GM08714 (cell line): ENCODE results near the gene GAREM1.

Source experiments
- H3K4me3 ChIP-seq: fragments of 200-500 bp; sonication (Bioruptor generic); 2 replicates; pipeline ENCODE4 v1.5.1; 2014; ENCODE audit warnings: mild to moderate bottlenecking, low read length, inconsistent platforms
- ZNF274 ChIP-seq: IDR thresholded peaks from 2 replicates; pipeline ENCODE4 v1.6.1; 2012; ENCODE audit warnings: mild to moderate bottlenecking, low read depth, low read length

Gene GAREM1

DNA sequence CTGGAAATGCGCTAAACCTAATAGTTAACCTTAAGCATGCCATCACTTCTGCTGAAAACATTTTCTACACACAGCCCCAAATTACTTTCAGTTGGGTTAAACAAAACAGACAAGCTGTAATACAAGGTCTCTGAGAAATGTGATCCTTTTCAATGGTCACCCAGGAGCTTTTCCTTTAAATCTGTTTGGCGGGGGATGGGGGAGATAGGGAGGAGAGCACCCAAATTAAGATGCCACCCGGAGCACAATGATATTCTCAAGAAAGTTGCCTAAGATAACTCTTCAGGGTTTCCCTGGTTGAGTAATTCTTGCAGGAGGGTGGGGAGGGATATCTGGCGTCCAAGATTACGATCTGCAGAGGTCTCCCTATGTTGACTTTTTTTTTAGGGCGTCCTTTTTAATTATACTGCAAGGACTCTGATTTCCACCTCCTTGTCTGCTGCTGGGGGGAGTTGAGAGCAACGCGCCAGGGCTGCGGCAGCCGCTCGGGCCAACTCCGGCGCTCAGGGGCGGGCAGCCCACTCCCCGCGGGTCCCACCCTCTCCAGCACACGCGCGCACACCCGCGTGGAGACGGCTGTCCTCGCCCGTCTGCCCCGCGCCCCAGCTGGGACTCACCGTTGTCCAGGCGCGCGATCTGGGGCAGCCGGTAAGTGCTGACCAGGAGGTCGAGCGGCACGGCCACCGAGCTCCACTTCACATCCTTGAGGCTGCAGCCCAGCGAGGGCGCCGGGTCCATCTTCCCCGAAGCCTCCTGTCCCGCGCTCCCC lies 807 bp downstream of the GAREM1 start:
- peak overlapping the region; percentile 70 for H3K4me3 ChIP-seq
- TF ChIP-seq ZNF274, result no peak

DNA sequence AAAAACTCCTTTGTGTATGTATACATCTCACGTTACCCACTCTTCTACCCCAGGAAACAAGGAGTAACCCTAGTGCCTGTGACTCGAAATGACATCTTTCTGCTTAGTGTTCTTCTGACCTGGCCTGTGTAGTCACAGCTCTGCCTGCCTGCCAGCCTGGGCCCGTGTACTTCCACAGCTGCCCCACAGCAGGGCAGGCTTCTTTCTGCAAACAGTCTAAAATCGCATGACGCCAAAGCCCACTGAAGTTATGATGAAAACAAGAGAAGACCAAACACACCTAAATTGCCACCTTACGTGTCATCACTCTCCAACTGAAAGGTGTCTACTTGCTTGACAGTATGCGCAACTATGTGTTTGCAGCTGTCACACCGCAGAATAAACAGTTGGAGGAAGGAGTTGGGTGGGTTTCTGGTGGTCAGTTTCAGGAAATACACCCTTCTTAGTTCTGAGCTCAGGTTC lies 1.5 kb downstream of the GAREM1 start:
- H3K4me3 ChIP-seq, result no peak overlapping the region; the same call in 1 of the 2 replicates
- TF ChIP-seq ZNF274, result no peak

DNA sequence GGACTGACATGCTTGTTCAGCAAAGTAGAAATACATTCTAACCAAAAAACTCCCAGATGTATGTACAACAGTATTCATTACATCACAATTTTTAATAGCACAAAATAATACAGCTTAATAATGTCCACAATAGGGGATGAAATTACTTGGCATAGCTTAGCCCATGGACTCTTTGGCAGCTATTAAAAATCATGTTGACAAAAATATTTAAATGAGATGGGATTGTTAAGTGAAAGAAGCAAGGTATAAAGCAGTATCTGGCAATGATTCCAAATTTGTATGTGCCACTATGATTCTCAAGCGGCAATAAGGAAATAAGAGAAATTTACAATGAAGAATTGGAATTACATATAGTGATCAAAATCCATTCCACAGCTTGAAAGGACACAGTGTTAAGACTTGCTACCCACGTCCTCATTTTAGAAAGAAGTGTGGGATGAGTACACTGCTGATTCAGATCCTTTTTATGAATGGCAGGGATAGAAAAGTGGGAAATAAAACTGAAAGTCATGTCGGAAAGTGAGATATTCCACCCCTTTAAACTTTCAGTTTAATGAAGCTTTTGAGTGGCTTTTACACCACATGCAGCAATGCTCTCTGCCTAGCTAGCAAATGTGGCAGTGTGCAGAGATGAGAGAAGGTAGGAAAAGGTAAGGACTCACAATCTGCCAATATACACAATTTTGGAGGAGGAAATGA lies 2.4 kb downstream of the GAREM1 start:
- TF ChIP-seq ZNF274, result no peak
- H3K4me3 ChIP-seq, result no peak overlapping the region

DNA sequence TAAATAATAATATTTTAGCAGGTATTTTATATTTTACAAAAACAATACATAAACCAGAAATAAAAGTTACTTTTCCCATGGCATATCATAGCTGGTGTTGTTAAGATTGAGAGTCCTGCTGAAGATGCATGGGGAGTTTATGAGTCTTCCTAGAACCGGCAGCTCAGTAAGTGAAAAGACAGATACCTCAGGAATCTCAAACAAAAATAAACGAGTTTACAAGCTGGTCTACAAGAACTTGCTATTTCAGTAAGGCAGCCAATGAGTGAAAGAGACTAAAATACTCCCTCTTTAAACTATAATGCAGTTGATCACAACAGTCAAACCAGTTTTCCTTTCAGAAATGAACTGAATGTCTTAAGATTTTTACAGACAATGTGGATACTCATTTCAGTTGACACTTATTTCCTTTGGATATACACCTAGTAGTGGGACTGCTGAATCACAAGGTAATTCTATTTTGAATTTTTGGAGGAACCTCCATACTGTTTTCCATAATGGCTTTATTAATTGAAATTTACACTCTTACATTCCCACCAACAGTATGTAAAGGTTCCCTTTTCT lies 8.9 kb downstream of the GAREM1 start:
- TF ChIP-seq ZNF274, result no peak
- H3K4me3 ChIP-seq, result no peak overlapping the region

DNA sequence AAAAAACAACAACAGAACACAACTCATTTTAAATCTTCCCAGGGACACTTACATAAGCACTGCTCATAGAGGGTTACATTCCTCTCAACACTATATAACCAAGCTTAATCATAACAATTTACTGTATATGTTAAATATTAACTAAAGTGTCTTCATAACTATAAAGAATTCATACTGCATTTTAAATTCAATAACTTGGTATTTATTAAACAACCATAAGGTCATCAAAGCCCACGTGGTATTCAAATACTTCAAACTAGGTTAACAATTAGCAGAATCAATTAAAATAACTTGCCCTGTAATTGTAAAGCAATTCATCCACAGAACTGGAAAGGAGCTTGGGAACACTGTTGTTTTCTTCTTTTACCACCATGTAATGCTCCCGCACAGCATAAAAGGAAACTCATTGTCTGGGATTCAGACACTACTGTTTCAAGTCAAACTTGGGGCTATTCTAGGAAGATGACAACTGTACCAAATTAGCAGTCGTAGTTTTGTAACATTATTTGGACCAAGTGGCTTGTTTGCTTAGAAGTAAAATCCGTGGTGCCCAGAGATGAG lies 10.4 kb downstream of the GAREM1 start:
- H3K4me3 ChIP-seq, result no peak overlapping the region
- no peak for TF ChIP-seq ZNF274

DNA sequence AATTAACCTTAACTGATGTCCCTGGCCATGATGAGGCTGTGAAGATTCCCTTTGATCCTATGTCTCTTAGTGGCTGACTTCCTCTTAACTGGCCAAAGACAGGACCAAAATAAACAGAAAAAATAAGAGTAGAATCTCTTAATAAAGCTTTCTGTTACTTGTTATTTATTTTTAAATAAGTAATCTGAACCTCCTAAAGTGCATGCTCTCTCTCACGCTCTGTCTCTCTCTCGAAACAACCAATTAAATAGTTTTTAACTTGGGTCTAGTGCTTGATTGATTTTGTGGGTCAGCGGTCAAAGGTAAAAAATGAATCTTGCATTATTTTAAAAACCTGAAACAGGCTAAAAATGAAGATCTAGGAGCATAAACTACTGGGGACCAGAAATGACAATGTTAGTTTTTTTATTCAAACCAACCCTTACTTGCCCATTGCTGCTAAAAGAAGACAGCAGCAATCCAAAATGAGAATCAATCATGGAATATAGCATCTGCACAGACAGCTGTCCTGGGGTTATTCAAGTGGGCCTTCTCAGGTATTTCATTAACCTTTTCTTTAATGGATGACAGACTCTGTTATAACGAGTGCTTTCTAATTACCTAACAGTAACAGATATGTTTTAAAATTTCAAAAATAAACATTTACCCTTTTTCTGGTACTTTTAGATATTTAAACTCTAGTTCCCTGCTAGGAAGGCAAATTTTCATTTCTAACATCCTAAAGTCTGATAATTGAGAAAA lies 11.2 kb downstream of the GAREM1 start:
- TF ChIP-seq ZNF274, result no peak
- H3K4me3 ChIP-seq, result no peak overlapping the region; the same call in 1 of the 2 replicates

DNA sequence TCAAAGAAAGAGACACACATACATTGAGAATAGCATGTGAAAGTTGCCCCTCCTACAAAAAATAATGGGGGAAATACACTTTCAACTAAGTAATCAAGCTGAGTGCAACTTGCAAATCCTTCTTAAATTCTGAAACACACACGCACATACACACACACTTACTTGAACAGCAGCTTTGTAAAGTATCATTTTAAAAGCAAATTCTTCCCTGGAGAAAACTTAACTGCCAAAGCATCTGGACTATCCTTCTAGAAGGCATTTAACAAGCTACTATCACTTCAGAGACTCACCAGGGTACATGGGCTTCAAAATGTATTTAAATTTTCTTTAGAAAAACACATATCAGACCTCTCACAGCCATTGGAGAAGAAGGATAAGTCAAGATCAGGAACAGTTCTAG lies 15.3 kb downstream of the GAREM1 start:
- no peak overlapping the region for H3K4me3 ChIP-seq

DNA sequence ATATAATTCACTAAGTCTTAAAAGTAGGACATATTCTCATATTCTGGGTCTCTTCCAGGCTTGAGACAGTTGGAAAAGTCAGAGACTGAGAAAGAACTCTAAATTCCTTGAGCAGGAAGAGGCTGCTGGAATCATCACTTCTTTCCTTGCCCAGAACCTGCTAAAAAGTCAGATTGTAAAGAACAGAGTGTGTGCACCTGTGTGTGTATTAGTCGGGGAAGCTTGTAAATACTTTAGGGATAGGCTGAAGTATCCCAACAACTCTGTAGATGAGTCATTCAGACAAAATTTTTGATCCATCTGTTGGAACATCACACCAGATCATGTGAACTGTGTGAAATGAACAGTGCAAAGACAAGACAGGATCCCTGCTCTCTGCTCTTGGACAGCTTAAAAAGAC lies 16.1 kb downstream of the GAREM1 start:
- no peak for TF ChIP-seq ZNF274

More for the DNA sequence above, 15.3 kb downstream of the GAREM1 start:
- TF ChIP-seq ZNF274, result no peak

DNA sequence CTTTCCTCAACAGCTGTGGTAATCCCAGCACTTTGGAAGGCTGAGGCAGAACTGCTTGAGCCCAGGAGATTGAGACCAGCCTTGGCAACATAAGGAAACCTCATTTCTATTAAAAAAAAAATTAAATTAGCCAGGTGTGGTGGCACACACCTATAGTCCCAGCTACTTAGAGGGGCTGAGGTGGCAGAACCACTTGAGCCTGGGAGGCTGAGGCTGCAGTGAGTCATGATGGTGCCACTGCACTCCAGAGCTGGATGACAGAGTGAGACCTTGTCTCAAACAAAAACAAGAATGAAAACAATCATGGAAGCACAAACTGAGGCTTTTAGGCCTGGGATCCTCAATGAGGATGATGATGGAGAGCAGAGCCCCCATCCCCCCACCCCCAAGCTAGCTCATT lies 19.8 kb downstream of the GAREM1 start:
- TF ChIP-seq ZNF274, result no peak
- no peak overlapping the region for H3K4me3 ChIP-seq

More for the DNA sequence above, 16.1 kb downstream of the GAREM1 start:
- no peak overlapping the region for H3K4me3 ChIP-seq

DNA sequence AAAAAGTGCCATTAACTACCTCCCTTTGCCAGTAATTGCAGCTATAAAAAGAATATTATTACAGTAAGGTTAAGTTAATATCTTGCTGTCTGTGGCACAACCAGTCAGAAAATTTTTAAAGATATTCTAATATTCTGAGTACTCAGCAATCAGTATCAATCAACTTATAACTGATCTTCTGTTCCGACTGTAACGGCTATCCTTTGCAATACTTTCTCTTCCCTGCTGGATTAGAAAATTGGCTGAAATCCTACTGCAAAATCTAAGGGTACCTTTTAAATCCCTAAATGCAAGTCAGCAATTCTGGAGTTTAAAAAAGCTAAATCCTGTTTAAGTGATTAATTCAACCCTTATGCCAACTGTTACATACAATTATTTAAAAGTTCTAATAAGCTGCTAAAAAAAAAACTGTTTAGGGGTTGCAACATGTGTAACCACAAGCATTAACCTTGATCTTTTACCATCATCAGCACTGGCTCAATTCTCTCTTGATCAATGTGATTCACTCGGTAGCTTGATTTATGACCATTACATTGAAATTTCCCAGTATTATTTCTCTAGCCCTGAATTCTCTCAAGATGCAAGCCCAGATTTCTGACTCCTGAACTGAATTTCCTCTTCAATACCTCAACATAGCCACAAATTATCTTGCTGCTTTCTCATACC lies 20.5 kb downstream of the GAREM1 start:
- no peak for TF ChIP-seq ZNF274
- no peak overlapping the region for H3K4me3 ChIP-seq

DNA sequence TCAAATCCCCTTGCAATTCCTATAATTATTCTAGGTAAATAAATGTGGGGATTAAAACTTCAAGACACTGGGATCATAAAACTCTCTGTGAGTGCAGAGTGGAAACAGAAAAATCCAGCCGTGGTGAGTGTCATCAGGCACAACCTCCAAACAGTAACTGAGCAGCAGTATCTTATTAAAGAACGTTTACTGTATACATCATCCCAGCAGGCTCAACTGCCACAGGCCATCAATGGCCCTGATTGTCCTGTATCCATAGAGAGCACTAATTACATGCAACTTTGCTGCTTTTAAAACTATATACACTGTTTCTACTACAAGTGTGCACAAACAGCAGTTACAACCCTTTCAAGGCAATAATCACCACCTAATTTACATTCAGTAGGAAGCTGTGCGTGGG lies 23.9 kb downstream of the GAREM1 start:
- TF ChIP-seq ZNF274, result no peak
- no peak overlapping the region for H3K4me3 ChIP-seq

DNA sequence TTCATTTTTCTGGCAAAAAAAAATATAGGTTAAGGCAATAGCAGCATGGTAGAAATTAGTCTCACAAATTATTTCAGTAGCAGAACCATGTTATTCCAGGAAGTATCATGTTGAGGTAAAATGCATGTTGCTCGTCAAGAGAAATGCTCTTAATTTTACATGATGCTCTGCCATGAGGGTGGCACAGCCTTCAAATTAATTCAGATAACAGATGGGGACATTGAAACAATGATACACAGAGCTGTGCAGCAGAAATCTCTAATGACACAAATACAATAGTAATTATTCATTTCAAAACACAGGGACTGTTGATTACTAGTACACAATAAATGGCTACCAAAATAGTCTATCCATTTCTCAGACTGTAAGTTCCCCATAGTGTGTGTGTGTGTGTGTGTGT lies 24.8 kb downstream of the GAREM1 start:
- no peak for TF ChIP-seq ZNF274
- H3K4me3 ChIP-seq, result no peak overlapping the region

DNA sequence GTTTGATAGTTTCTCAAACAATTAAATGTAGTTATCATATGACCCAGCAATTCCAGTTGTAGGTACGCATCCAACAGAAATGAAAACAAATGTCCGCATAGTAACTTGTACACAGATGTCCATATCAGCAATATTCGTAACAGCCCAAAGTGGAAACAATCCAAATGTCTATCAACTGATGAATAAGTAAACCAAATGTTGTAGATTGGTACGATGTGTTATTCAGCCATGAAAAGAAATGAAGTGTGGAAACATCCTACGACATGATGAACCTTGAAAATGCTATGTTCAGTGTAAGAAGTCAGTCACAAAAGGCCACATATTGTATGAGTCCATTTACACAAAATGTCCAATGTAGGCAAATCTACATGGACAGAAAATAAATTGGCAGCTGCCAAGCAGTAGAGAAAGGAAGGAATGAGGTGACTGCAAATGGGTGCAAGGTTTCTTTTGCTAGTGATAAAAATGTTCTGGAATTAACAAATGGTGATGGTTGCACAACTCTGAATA lies 26.9 kb downstream of the GAREM1 start:
- TF ChIP-seq ZNF274, result no peak
- H3K4me3 ChIP-seq, result no peak overlapping the region
